HepG2 (cell line): ENCODE measurements around the gene ORC1.

Source experiments
- ELF1 ChIP-seq: sonication (generic); formaldehyde crosslinking; IDR thresholded peaks from 2 replicates; pipeline ENCODE4 v1.4.0; 2020; ENCODE audit warnings: missing genetic modification reagents
- ETV5 ChIP-seq: IDR thresholded peaks from 2 replicates; pipeline ENCODE4 v1.6.1; 2018; ENCODE audit warnings: missing biosample characterization, missing genetic modification reagents, inconsistent platforms, borderline replicate concordance
- MAFG ChIP-seq: sonication (generic); formaldehyde crosslinking; IDR thresholded peaks from 2 replicates; pipeline ENCODE4 v1.5.1; 2020; ENCODE audit warnings: mild to moderate bottlenecking, missing genetic modification reagents
- NFRKB ChIP-seq: fragments of 450-650 bp; IDR thresholded peaks from 2 replicates; pipeline ENCODE4 v1.6.1; 2017
- PHF5A ChIP-seq: IDR thresholded peaks from one replicate; pipeline ENCODE4 v1.6.1; 2018; ENCODE audit warnings: low read depth, missing genetic modification reagents; ENCODE audit not compliant: unreplicated experiment
- POLR2AphosphoS5 ChIP-seq: IDR thresholded peaks from 2 replicates; pipeline ENCODE4 v1.6.1; 2012; ENCODE audit warnings: low read depth, low read length
- U2AF1 ChIP-seq: fragments of 200-400 bp; formaldehyde crosslinking; optimal IDR thresholded peaks from 2 replicates; pipeline ENCODE3; 2017; ENCODE audit warnings: mild to moderate bottlenecking, low read depth, low read length
- ZBTB7A ChIP-seq: sonication (generic); formaldehyde crosslinking; IDR thresholded peaks from 2 replicates; pipeline ENCODE4 v1.8.0; 2022; ENCODE audit warnings: mild to moderate bottlenecking, missing genetic modification reagents
- ZSCAN20 ChIP-seq: sonication (generic); formaldehyde crosslinking; IDR thresholded peaks from 2 replicates; pipeline ENCODE4 v1.4.0; 2020; ENCODE audit warnings: missing genetic modification reagents, mild to moderate bottlenecking, borderline replicate concordance
- TF ChIP-seq, protein P1 (sequence below): sonication (generic); formaldehyde crosslinking; IDR thresholded peaks from 2 replicates; pipeline ENCODE4 v1.4.0; 2020; ENCODE audit warnings: missing genetic modification reagents
- TF ChIP-seq, protein P2 (sequence below): sonication (generic); formaldehyde crosslinking; IDR thresholded peaks from 2 replicates; pipeline ENCODE4 v1.5.0; 2020; ENCODE audit warnings: mild to moderate bottlenecking, missing genetic modification reagents, moderate library complexity

DNA sequence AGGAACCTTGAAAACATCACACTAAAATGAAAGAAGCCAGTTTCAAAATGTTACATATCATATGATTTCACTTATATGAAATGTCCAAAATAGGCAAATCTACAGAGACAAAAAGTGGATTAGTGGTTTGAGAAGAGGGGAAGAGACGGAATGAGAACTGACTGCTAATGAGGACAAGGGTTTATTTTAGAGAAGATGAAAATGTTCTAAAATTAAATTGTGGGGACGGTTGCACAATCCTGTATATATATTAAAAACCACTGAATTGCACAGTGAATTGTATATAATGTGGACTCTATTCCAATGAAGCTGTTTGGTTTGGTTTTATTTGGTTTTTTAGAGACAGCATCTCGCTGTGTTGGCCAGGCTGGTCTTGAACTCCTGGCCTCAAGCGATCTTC is 35.8 kb upstream of the ORC1 start:
- TF ChIP-seq PHF5A (CRISPR knock-in tag) = no peak
- no peak for TF ChIP-seq MAFG (CRISPR knock-in tag)
- TF ChIP-seq ZSCAN20 (CRISPR knock-in tag) = no peak
- no peak for TF ChIP-seq NFRKB
- TF ChIP-seq POLR2AphosphoS5 = no peak
- TF ChIP-seq, protein P1, sequence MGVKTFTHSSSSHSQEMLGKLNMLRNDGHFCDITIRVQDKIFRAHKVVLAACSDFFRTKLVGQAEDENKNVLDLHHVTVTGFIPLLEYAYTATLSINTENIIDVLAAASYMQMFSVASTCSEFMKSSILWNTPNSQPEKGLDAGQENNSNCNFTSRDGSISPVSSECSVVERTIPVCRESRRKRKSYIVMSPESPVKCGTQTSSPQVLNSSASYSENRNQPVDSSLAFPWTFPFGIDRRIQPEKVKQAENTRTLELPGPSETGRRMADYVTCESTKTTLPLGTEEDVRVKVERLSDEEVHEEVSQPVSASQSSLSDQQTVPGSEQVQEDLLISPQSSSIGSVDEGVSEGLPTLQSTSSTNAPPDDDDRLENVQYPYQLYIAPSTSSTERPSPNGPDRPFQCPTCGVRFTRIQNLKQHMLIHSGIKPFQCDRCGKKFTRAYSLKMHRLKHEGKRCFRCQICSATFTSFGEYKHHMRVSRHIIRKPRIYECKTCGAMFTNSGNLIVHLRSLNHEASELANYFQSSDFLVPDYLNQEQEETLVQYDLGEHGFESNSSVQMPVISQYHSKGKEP (CRISPR knock-in tag) = no peak
- no peak for TF ChIP-seq ETV5
- no peak for TF ChIP-seq U2AF1
- TF ChIP-seq, protein P2, sequence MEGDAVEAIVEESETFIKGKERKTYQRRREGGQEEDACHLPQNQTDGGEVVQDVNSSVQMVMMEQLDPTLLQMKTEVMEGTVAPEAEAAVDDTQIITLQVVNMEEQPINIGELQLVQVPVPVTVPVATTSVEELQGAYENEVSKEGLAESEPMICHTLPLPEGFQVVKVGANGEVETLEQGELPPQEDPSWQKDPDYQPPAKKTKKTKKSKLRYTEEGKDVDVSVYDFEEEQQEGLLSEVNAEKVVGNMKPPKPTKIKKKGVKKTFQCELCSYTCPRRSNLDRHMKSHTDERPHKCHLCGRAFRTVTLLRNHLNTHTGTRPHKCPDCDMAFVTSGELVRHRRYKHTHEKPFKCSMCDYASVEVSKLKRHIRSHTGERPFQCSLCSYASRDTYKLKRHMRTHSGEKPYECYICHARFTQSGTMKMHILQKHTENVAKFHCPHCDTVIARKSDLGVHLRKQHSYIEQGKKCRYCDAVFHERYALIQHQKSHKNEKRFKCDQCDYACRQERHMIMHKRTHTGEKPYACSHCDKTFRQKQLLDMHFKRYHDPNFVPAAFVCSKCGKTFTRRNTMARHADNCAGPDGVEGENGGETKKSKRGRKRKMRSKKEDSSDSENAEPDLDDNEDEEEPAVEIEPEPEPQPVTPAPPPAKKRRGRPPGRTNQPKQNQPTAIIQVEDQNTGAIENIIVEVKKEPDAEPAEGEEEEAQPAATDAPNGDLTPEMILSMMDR (CRISPR knock-in tag) = no peak
- TF ChIP-seq ZBTB7A (CRISPR knock-in tag) = no peak
- TF ChIP-seq ELF1 (CRISPR knock-in tag) = no peak
